A549 (cell line): Measurements from ENCODE around the gene NRARP.

ENCODE experiments used
- ESRRA ChIP-seq: fragments of 150-350 bp; IDR thresholded peaks from 2 replicates; pipeline ENCODE4 v1.6.1; 2014; ENCODE audit warnings: mild to moderate bottlenecking, low read length, borderline replicate concordance
- KDM5A ChIP-seq: fragments of 200-600 bp; sonication (generic); IDR thresholded peaks from 2 replicates; pipeline ENCODE4 v1.6.1; 2016; ENCODE audit warnings: antibody characterized with exemption, mild to moderate bottlenecking
- TF ChIP-seq, protein P1 (sequence below): fragments of >200 bp; sonication (Bioruptor Twin); formaldehyde crosslinking; IDR thresholded peaks from 3 replicates; pipeline ENCODE4 v1.5.1; 2016
- TF ChIP-seq, protein P2 (sequence below): fragments of 200-600 bp; sonication (generic); IDR thresholded peaks from 2 replicates; pipeline ENCODE4 v1.6.1; 2016; ENCODE audit warnings: antibody characterized with exemption, mild to moderate bottlenecking, moderate library complexity

DNA sequence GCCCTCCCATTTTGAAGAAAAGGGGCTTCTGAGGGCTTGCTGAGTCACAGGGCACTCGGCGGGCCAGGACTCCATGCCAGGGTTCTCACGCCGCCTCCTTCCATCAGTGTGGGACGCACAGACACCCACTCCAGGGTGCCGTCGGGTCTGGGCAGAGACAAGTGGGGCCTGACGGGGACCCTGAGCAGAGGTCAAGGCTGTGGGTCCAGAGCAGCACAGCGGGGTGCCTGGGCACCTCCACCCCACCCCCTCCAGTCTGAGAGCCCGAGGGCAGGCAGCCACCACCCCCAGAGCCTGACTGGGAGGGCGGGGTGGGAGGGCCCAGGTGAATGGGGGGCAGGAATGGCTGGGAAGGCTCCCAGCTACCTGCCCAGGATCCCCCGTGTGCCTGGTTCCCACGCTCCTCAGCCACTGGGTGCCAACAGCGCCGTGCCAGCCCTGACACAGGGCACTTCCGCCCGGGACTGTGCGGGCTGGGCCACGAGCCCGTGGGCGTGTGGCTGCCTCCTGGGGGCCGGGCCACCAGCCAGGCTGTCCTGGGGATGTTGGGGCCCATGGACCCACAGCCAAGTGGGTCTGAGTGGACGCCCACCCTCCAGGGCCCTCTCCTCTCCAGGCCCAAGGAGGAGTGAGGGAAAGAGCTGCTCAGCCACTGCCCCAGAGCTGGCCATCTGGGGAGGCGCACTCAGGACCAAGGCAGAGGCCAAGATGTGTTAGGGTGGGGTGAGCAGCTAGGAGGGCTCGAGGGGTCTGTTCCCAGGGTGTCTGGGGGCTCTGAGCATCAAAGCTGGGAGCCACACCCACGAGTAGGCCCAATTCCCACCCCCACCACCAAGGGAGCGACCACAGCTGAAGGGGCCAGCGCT is 10.1 kb upstream of the NRARP start:
- TF ChIP-seq, protein P1, sequence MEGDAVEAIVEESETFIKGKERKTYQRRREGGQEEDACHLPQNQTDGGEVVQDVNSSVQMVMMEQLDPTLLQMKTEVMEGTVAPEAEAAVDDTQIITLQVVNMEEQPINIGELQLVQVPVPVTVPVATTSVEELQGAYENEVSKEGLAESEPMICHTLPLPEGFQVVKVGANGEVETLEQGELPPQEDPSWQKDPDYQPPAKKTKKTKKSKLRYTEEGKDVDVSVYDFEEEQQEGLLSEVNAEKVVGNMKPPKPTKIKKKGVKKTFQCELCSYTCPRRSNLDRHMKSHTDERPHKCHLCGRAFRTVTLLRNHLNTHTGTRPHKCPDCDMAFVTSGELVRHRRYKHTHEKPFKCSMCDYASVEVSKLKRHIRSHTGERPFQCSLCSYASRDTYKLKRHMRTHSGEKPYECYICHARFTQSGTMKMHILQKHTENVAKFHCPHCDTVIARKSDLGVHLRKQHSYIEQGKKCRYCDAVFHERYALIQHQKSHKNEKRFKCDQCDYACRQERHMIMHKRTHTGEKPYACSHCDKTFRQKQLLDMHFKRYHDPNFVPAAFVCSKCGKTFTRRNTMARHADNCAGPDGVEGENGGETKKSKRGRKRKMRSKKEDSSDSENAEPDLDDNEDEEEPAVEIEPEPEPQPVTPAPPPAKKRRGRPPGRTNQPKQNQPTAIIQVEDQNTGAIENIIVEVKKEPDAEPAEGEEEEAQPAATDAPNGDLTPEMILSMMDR, result no peak
- TF ChIP-seq, protein P2, sequence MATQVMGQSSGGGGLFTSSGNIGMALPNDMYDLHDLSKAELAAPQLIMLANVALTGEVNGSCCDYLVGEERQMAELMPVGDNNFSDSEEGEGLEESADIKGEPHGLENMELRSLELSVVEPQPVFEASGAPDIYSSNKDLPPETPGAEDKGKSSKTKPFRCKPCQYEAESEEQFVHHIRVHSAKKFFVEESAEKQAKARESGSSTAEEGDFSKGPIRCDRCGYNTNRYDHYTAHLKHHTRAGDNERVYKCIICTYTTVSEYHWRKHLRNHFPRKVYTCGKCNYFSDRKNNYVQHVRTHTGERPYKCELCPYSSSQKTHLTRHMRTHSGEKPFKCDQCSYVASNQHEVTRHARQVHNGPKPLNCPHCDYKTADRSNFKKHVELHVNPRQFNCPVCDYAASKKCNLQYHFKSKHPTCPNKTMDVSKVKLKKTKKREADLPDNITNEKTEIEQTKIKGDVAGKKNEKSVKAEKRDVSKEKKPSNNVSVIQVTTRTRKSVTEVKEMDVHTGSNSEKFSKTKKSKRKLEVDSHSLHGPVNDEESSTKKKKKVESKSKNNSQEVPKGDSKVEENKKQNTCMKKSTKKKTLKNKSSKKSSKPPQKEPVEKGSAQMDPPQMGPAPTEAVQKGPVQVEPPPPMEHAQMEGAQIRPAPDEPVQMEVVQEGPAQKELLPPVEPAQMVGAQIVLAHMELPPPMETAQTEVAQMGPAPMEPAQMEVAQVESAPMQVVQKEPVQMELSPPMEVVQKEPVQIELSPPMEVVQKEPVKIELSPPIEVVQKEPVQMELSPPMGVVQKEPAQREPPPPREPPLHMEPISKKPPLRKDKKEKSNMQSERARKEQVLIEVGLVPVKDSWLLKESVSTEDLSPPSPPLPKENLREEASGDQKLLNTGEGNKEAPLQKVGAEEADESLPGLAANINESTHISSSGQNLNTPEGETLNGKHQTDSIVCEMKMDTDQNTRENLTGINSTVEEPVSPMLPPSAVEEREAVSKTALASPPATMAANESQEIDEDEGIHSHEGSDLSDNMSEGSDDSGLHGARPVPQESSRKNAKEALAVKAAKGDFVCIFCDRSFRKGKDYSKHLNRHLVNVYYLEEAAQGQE, result no peak
- TF ChIP-seq ESRRA (no peak), KDM5A (no peak)
